AG04450 (cell line): Measurements from ENCODE around the gene PPIG. TPM values are rescaled to one million over a fixed set of nuclear protein-coding genes. Genes with fewer than 3 reads are reported as not detected.
"Not testable (repeated sequence)": the region's sequence is repeated elsewhere in the genome, so short reads cannot be mapped to it uniquely, and the experiment has no call there.

Experiments used
- CTCF ChIA-PET: fragments of 300-600, 350-600 bp; formaldehyde crosslinking; extraction: SDS; loops from one replicate; lab custom pipeline; 2022; ENCODE audit warnings: antibody characterized with exemption, inconsistent platforms; lab: Charles Lee
- POLR2A ChIA-PET: fragments of 350-600 bp; formaldehyde crosslinking; extraction: SDS; loops from one replicate; lab custom pipeline; 2021; ENCODE audit warnings: antibody characterized with exemption, inconsistent platforms; lab: Yijun Ruan, JAX
- DNase-seq: peaks from one replicate; pipeline ENCODE4 v3.0.0-alpha.2; 2011; ENCODE audit warnings: low read depth, low spot score
- H3K27ac ChIP-seq: one replicate; pipeline ENCODE4 v1.5.1; 2012; ENCODE audit warnings: low read depth, low read length, control low read depth
- H3K27me3 ChIP-seq: one replicate; pipeline ENCODE4 v1.6.0; 2012; ENCODE audit warnings: low read length; ENCODE audit not compliant: control insufficient read depth, insufficient read depth
- H3K4me3 ChIP-seq: 2 replicates; pipeline ENCODE4 v1.5.1; 2011; ENCODE audit warnings: mild to moderate bottlenecking, low read depth, low read length, control low read depth
- H3K9me3 ChIP-seq: 2 replicates; pipeline ENCODE4 v1.5.1; 2012; ENCODE audit warnings: low read length; ENCODE audit not compliant: control insufficient read depth, insufficient read depth
- polyA plus RNA-seq: library from polyadenylated mRNA; depleted of rRNA; stranded (reverse); fragments of >200 nt; gene quantifications from 2 replicates; pipeline ENCODE4 v1.2.3, GENCODE V29; 2011; rRNA removed
- TF ChIP-seq, protein P1 (sequence below): IDR thresholded peaks from 2 replicates; pipeline ENCODE4 v1.5.1; 2011; ENCODE audit warnings: low read depth, low read length, control low read depth, inconsistent platforms

The PPIG gene
- polyA plus RNA-seq, 1 experiment, result 47.1 TPM

GRCh38 chr2:169687943-169688342 lies 103.8 kb downstream of the PPIG start:
- H3K9me3 ChIP-seq, CTCF ChIA-PET, POLR2A ChIA-PET, H3K27ac ChIP-seq, DNase-seq, H3K4me3 ChIP-seq, H3K27me3 ChIP-seq: not testable (repeated sequence)

- TF ChIP-seq, protein P1, sequence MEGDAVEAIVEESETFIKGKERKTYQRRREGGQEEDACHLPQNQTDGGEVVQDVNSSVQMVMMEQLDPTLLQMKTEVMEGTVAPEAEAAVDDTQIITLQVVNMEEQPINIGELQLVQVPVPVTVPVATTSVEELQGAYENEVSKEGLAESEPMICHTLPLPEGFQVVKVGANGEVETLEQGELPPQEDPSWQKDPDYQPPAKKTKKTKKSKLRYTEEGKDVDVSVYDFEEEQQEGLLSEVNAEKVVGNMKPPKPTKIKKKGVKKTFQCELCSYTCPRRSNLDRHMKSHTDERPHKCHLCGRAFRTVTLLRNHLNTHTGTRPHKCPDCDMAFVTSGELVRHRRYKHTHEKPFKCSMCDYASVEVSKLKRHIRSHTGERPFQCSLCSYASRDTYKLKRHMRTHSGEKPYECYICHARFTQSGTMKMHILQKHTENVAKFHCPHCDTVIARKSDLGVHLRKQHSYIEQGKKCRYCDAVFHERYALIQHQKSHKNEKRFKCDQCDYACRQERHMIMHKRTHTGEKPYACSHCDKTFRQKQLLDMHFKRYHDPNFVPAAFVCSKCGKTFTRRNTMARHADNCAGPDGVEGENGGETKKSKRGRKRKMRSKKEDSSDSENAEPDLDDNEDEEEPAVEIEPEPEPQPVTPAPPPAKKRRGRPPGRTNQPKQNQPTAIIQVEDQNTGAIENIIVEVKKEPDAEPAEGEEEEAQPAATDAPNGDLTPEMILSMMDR, result no peak
- ChIA-PET CTCF (interaction anchor here (1.3 kb wide), 1 partner anchor 99 kb away, joined by 3 read pairs; no protein-coding TSS in a partner anchor), POLR2A (no interaction called here)
- no peaks in the 10 kb centered on the region; the same call in 1 of the 2 replicates for H3K9me3 ChIP-seq
- no peak overlapping the region for H3K4me3 ChIP-seq
- peaks cover 2% of the 10 kb centered on the region for H3K27me3 ChIP-seq
- DNase-seq, result no peak
- no peak overlapping the region for H3K27ac ChIP-seq
These were observed 106.8 kb downstream of the PPIG start for GRCh38 chr2:169690958-169691357.

Other genes starting within 250 kb of the PPIG start
- not detected in 2 replicates for gene LRP2, start 221.8 kb upstream of the PPIG start, polyA plus RNA-seq
- 2.0 and 2.1 TPM in 2 replicates for gene BBS5, start 104.9 kb upstream of the PPIG start, polyA plus RNA-seq
- gene KLHL41, start 74.6 kb upstream of the PPIG start, polyA plus RNA-seq, result 0.22 and 0.26 TPM in 2 replicates
- 15.8 and 23.1 TPM in 2 replicates for gene FASTKD1, start 10.5 kb upstream of the PPIG start, polyA plus RNA-seq
- gene CFAP210, start 110.1 kb downstream of the PPIG start, polyA plus RNA-seq, result not detected in 2 replicates
- 1.3 and 1.9 TPM in 2 replicates for gene PHOSPHO2, start 110.1 kb downstream of the PPIG start, polyA plus RNA-seq
- 5.9 and 8.0 TPM in 2 replicates for gene KLHL23, start 149.5 kb downstream of the PPIG start, polyA plus RNA-seq
- gene SSB, start 214.5 kb downstream of the PPIG start, polyA plus RNA-seq, result 100 and 161 TPM in 2 replicates
- 34.3 and 45.0 TPM in 2 replicates for gene METTL5, start 240.6 kb downstream of the PPIG start, polyA plus RNA-seq
- 15.7 and 20.3 TPM in 2 replicates for gene UBR3, start 243.1 kb downstream of the PPIG start, polyA plus RNA-seq